Caco-2 (cell line): ENCODE data around the gene TTLL4. TPM values are rescaled to one million over a fixed set of nuclear protein-coding genes. Genes with fewer than 3 reads are reported as not detected.

Source experiments
- BruUV-seq: library from RNA; stranded (reverse); fragments of 400-500 nt; replicated peaks from 2 replicates; lab custom pipeline; 2021; lab: Mats Ljungman, UMichigan
- CTCF ChIA-PET: fragments of 300-600 bp; sonication (Branson Sonifier 250); formaldehyde crosslinking; loops from one replicate; lab custom pipeline; 2022; ENCODE audit warnings: antibody characterized with exemption; lab: Charles Lee
- POLR2A ChIA-PET: fragments of 300-600 bp; sonication (Branson Sonifier 250); formaldehyde crosslinking; loops from one replicate; lab custom pipeline; 2022; ENCODE audit warnings: antibody characterized with exemption; lab: Charles Lee
- DNase-seq, 2 experiments: peaks; one replicate each; pipeline versions ENCODE4 v3.0.0 to v3.0.0-alpha.2; 2020 to 2022
- H3K27me3 ChIP-seq: replicated peaks from 2 replicates; pipeline ENCODE4 v1.6.0; 2011; ENCODE audit warnings: low read length; ENCODE audit not compliant: control insufficient read depth, insufficient read depth
- H3K36me3 ChIP-seq: 2 replicates; pipeline ENCODE4 v1.5.1; 2011; ENCODE audit warnings: low read length; ENCODE audit not compliant: control insufficient read depth, insufficient read depth
- H3K4me1 ChIP-seq: fragments of 250-450 bp; sonication (Bioruptor Pico); 2 replicates; pipeline ENCODE4 v1.5.1; 2020; ENCODE audit warnings: mild to moderate bottlenecking
- H3K4me3 ChIP-seq: 2 replicates; pipeline ENCODE4 v1.5.1; 2011; ENCODE audit warnings: low read depth, mild to moderate bottlenecking, control low read depth, low read length
- H3K9me3 ChIP-seq: fragments of 250-450 bp; sonication (Bioruptor Pico); 2 replicates; pipeline ENCODE4 v1.5.1; 2020; ENCODE audit warnings: mild to moderate bottlenecking, moderate library complexity
- H3K27ac Mint-ChIP-seq: one replicate; pipeline ENCODE4 v1.8.0; 2022; ENCODE audit warnings: mixed read lengths; ENCODE audit not compliant: unreplicated experiment
- H3K27me3 Mint-ChIP-seq: one replicate; pipeline ENCODE4 v1.8.0; 2022; ENCODE audit warnings: mixed read lengths; ENCODE audit not compliant: insufficient read depth, unreplicated experiment
- H3K36me3 Mint-ChIP-seq: one replicate; pipeline ENCODE4 v1.8.0; 2022; ENCODE audit warnings: mild to moderate bottlenecking, mixed read lengths; ENCODE audit not compliant: insufficient read depth, unreplicated experiment
- H3K4me1 Mint-ChIP-seq: one replicate; pipeline ENCODE4 v1.8.0; 2022; ENCODE audit warnings: low read depth, mixed read lengths; ENCODE audit not compliant: unreplicated experiment
- H3K4me3 Mint-ChIP-seq: one replicate; pipeline ENCODE4 v1.8.0; 2022; ENCODE audit warnings: mild to moderate bottlenecking, moderate library complexity, mixed read lengths; ENCODE audit not compliant: unreplicated experiment
- H3K9me3 Mint-ChIP-seq: one replicate; pipeline ENCODE4 v1.8.0; 2022; ENCODE audit warnings: mixed read lengths; ENCODE audit not compliant: unreplicated experiment
- CTCF ChIP-seq, 2 experiments: fragments of 200-600 bp in 1 of 2; IDR thresholded peaks; 1 replicate in 1 of 2; 2 replicates in 1 of 2; pipeline versions ENCODE4 v1.5.1 to v1.8.0; 2011 to 2022; ENCODE audit warnings: antibody characterized with exemption in 1 of 2, control low read depth in 1 of 2, inconsistent platforms in 1 of 2, low read depth in 1 of 2, low read length in 1 of 2, mild to moderate bottlenecking in 1 of 2, moderate library complexity in 1 of 2; ENCODE audit not compliant: insufficient read depth in 1 of 2, severe bottlenecking in 1 of 2, unreplicated experiment in 1 of 2
- intact Hi-C: fragments of 100-400 bp; cut with micrococcal nuclease; formaldehyde crosslinking; loops from one replicate; pipeline ENCODE4 v1.10.0; 2022; ENCODE audit not compliant: unreplicated experiment
- total RNA-seq: library from RNA; stranded (reverse); gene quantifications from 2 replicates; pipeline ENCODE4 v1.2.3, GENCODE V29; 2022

The TTLL4 gene
- total RNA-seq, 1 experiment from 2014 or later, result 86.6 TPM

GRCh38 chr2:218746470-218746795 is 35.8 kb downstream of the TTLL4 start:
- H3K36me3 Mint-ChIP-seq, result peaks cover 59% of the 10 kb centered on the region
- no peak overlapping the region for H3K27ac Mint-ChIP-seq
- ChIA-PET POLR2A (no interaction called here), CTCF (no interaction called here)
- Histone ChIP-seq H3K9me3 (no peaks in the 10 kb centered on the region), H3K4me1 (no peaks in the 10 kb centered on the region), H3K36me3 (peaks cover 6% of the 10 kb centered on the region), H3K27me3 (no peaks in the 10 kb centered on the region), H3K4me3 (no peak overlapping the region)
- intact Hi-C loops, result no loop called here
- no peaks in the 10 kb centered on the region for H3K9me3 Mint-ChIP-seq
- DNase-seq, result no peak
- no peak for TF ChIP-seq CTCF (IDR thresholded peaks at IDR 0.05; ENCODE audit: insufficient read depth in 1 of 2, low read depth in 1 of 2, low read length in 1 of 2, severe bottlenecking in 1 of 2, unreplicated experiment in 1 of 2)
- no peaks in the 10 kb centered on the region for H3K27me3 Mint-ChIP-seq
- no TSS peak for BruUV-seq
- no peak overlapping the region for H3K4me3 Mint-ChIP-seq
- H3K4me1 Mint-ChIP-seq, result no peaks in the 10 kb centered on the region

- intact Hi-C loops, result no loop called here
- H3K27me3 ChIP-seq, result no peaks in the 10 kb centered on the region
- no peak overlapping the region for H3K27ac Mint-ChIP-seq
- POLR2A ChIA-PET, result no interaction called here
- no peaks in the 10 kb centered on the region for H3K9me3 ChIP-seq
- H3K9me3 Mint-ChIP-seq, result no peaks in the 10 kb centered on the region
- H3K4me3 Mint-ChIP-seq, result no peak overlapping the region
- no peaks in the 10 kb centered on the region for H3K4me1 ChIP-seq
- peaks cover 6% of the 10 kb centered on the region for H3K36me3 ChIP-seq
- peaks cover 64% of the 10 kb centered on the region for H3K36me3 Mint-ChIP-seq
- H3K4me3 ChIP-seq, result no peak overlapping the region
- TF ChIP-seq CTCF (IDR thresholded peaks at IDR 0.05; ENCODE audit: insufficient read depth in 1 of 2, low read depth in 1 of 2, low read length in 1 of 2, severe bottlenecking in 1 of 2, unreplicated experiment in 1 of 2), result no peak
- CTCF ChIA-PET, result no interaction called here
- no TSS peak for BruUV-seq
- no peak for DNase-seq
- no peaks in the 10 kb centered on the region for H3K4me1 Mint-ChIP-seq
- no peaks in the 10 kb centered on the region for H3K27me3 Mint-ChIP-seq
Measured at GRCh38 chr2:218746960-218747359, 36.3 kb downstream of the TTLL4 start.

- H3K4me1 ChIP-seq, result no peaks in the 10 kb centered on the region
- DNase-seq, result no peak
- POLR2A ChIA-PET, result no interaction called here
- no peak for TF ChIP-seq CTCF (IDR thresholded peaks at IDR 0.05; ENCODE audit: insufficient read depth in 1 of 2, low read depth in 1 of 2, low read length in 1 of 2, severe bottlenecking in 1 of 2, unreplicated experiment in 1 of 2)
- H3K9me3 Mint-ChIP-seq, result no peaks in the 10 kb centered on the region
- peaks cover 6% of the 10 kb centered on the region for H3K36me3 ChIP-seq
- no peaks in the 10 kb centered on the region for H3K4me1 Mint-ChIP-seq
- intact Hi-C loops, result no loop called here
- BruUV-seq, result no TSS peak
- H3K4me3 Mint-ChIP-seq, result no peak overlapping the region
- CTCF ChIA-PET, result interaction anchor here (1.1 kb wide), 1 partner anchor 89 kb away, joined by 4 read pairs; the partner anchor contains the start of genes BCS1L and ZNF142
- no peaks in the 10 kb centered on the region for H3K27me3 Mint-ChIP-seq
- H3K27ac Mint-ChIP-seq, result no peak overlapping the region
- H3K36me3 Mint-ChIP-seq, result peaks cover 78% of the 10 kb centered on the region
- H3K4me3 ChIP-seq, result no peak overlapping the region
- H3K27me3 ChIP-seq, result no peaks in the 10 kb centered on the region
- H3K9me3 ChIP-seq, result no peaks in the 10 kb centered on the region
Measured at GRCh38 chr2:218748741-218749441, 38.3 kb downstream of the TTLL4 start.
